HG02981 (cell line): ENCODE measurements around the gene TCEANC.
A peak's percentile ranks its signal among the peaks of the same experiment; 100 is the strongest.

Experiments
- ATAC-seq: cut with Tn5 transposase; IDR thresholded peaks from one replicate; pipeline ENCODE4 v1.9.1; 2021; ENCODE audit warnings: mild to moderate bottlenecking, moderate library complexity; ENCODE audit not compliant: unreplicated experiment

TCEANC gene

GRCh38 chrX:13690836-13691235 lies 37.9 kb downstream of the TCEANC start:
- no peak for ATAC-seq

GRCh38 chrX:13691841-13692371 lies 39.0 kb downstream of the TCEANC start:
- no peak for ATAC-seq

- ATAC-seq = no peak
Measured at GRCh38 chrX:13692771-13693231, 39.9 kb downstream of the TCEANC start.

- no peak for ATAC-seq
Measured at GRCh38 chrX:13693341-13693961, 40.5 kb downstream of the TCEANC start.

GRCh38 chrX:13694359-13694758 lies 41.4 kb downstream of the TCEANC start:
- ATAC-seq = no peak

- ATAC-seq = no peak
Measured at GRCh38 chrX:13694983-13695382, 42.0 kb downstream of the TCEANC start.

GRCh38 chrX:13695601-13696115 lies 42.7 kb downstream of the TCEANC start:
- no peak for ATAC-seq

- peak; percentile 62 for ATAC-seq
Measured at GRCh38 chrX:13697455-13697854, 44.5 kb downstream of the TCEANC start.

GRCh38 chrX:13697976-13698375 lies 45.0 kb downstream of the TCEANC start:
- no peak for ATAC-seq

- no peak for ATAC-seq
Measured at GRCh38 chrX:13698432-13698831, 45.5 kb downstream of the TCEANC start.

GRCh38 chrX:13699183-13699826 lies 46.4 kb downstream of the TCEANC start:
- peak; percentile 66 for ATAC-seq

GRCh38 chrX:13700380-13700779 lies 47.4 kb downstream of the TCEANC start:
- no peak for ATAC-seq

- no peak for ATAC-seq
Measured at GRCh38 chrX:13702111-13702789, 49.3 kb downstream of the TCEANC start.

- ATAC-seq = no peak
Measured at GRCh38 chrX:13703135-13703534, 50.2 kb downstream of the TCEANC start.

GRCh38 chrX:13703589-13703988 lies 50.6 kb downstream of the TCEANC start:
- ATAC-seq = no peak

- no peak for ATAC-seq
Measured at GRCh38 chrX:13711141-13711540, 58.2 kb downstream of the TCEANC start.
